Heart right ventricle (tissue), 16 donors: ENCODE measurements around the gene CAMK1D. TPM values are rescaled to one million over a fixed set of nuclear protein-coding genes. Genes with fewer than 3 reads are reported as not detected.
A peak's percentile ranks its signal among the peaks of the same experiment; 100 is the strongest.

Source experiments
- ATAC-seq, 8 donors: fragments of 200-7000 bp; cut with Tn5 transposase; one replicate each; pipeline ENCODE4 v1.9.1; 2020; ENCODE audit warnings: mild to moderate bottlenecking in 8 of 8, moderate library complexity in 8 of 8, moderate number of reproducible peaks in 1 of 8
- DNase-seq, 2 donors: peaks; one replicate each; pipeline ENCODE4 v3.0.0-alpha.2; 2020
- H3K27ac ChIP-seq, 10 donors: fragments of 200-600 bp; sonication (generic) in 2 of 10; one replicate each; pipeline versions ENCODE4 v1.5.0 to v1.8.0; 2020 to 2022; ENCODE audit warnings: mild to moderate bottlenecking in 3 of 10
- H3K27me3 ChIP-seq, 7 donors: fragments of 200-600 bp; one replicate each; pipeline ENCODE4 v1.8.0; 2021 to 2022; ENCODE audit warnings: mild to moderate bottlenecking in 2 of 7
- H3K36me3 ChIP-seq, 9 donors: fragments of 200-600 bp; sonication (generic) in 1 of 9; one replicate each; pipeline versions ENCODE4 v1.5.0 to v1.8.0; 2020 to 2022; ENCODE audit warnings: mild to moderate bottlenecking in 2 of 9
- H3K4me1 ChIP-seq, 9 donors: fragments of 200-600 bp; sonication (generic) in 1 of 9; one replicate each; pipeline versions ENCODE4 v1.5.0 to v1.8.0; 2020 to 2022; ENCODE audit warnings: mild to moderate bottlenecking in 4 of 9
- H3K4me3 ChIP-seq, 10 donors: fragments of 200-600 bp; sonication (generic) in 2 of 10; one replicate each; pipeline versions ENCODE4 v1.5.0 to v1.8.0; 2020 to 2022; ENCODE audit warnings: mild to moderate bottlenecking in 7 of 10, moderate library complexity in 2 of 10
- H3K9me3 ChIP-seq, 11 donors: fragments of 200-600 bp in 10 of 11; sonication (generic) in 2 of 11; one replicate each; pipeline versions ENCODE4 v1.5.0 to v1.8.0; 2013 to 2022; ENCODE audit warnings: mild to moderate bottlenecking in 2 of 11, control low read depth in 1 of 11, moderate library complexity in 1 of 11
- WGBS, 2 donors: extraction: QIAGEN DNeasy Blood & Tissue Kit; methylation state at CpG; one replicate each; pipeline ENCODE4 v1.1.7; 2013; ENCODE audit warnings: inconsistent platforms in 1 of 2; 5-methylcytosine and 5-hydroxymethylcytosine counted together
- intact Hi-C, 10 donors: fragments of 100-400 bp; cut with DNase I; formaldehyde crosslinking; loops; one replicate each; pipeline versions ENCODE4 v1.11.1 to v1.14.2; 2022
- polyA plus RNA-seq, 2 donors: library from polyadenylated mRNA; stranded (reverse); fragments of 200-250 nt; gene quantifications; one replicate each; pipeline ENCODE4 v1.2.3, GENCODE V29; 2013
- total RNA-seq, 10 donors: library from RNA; stranded (reverse); fragmentation: NEBNext Ultra II Directional in 3 of 10; extraction: Animal tissue kit (Norgen Biotek cat#: 25700) in 3 of 10; gene quantifications; one replicate each; pipeline versions ENCODE4 v1.2.1 to v1.2.4, GENCODE V29; 2021 to 2023
- TF ChIP-seq, protein P1 (sequence below), 9 donors: fragments of 200-600 bp; sonication (generic) in 2 of 9; IDR thresholded peaks; one replicate each; pipeline versions ENCODE4 v1.5.0 to v1.8.0; 2021 to 2022; ENCODE audit warnings: antibody characterized with exemption in 9 of 9, mild to moderate bottlenecking in 5 of 9, moderate library complexity in 1 of 9
- donor health status: Arrhythmogenic right ventricular cardiomyopathy.
- donor health status: ischemic (EF 13 %, LVEDD 7.1; RV severe dilation, severe dysfunction).
- donor health status: healthy with polysubstance abuse.
- donor health status: DM: no; HTN: yes; CAD: no.
- donor health status: DM: no; HTN: no; CAD: no.
- donor health status: ischemic (EF 25% LVEDD 6.9; RV normal size, moderate dysfunction).
- donor health status: ischemic (EF 25% LVEDD 5.7; RV mildly dilated, moderate dysfunction).
- donor health status: healthy.
- donor health status: DM: yes; HTN: yes; CAD: no.
- donor health status: Ischemic cardiomyopathy.
- donor health status: ischemic (EF 35%, LVEDD 5.7; RV mildly dilated, moderate dysfunction).
- donor health status: nonischemic (EF 11% LVEDD 7.7; RV severe dilation, severe dysfunction).
- donor health status: DM: yes; HTN: yes; CAD: no.
- donor health status: PGD.
- donor health status: ischemic (EF 29% LVEDD 5.4; RV normal size, mild dysfunction).
- donor health status: nonischemic (EF 23%, LVEDD 6.1; RV moderate dilation, normal function).

The CAMK1D gene
- total and polyA plus RNA-seq, 12 donors = 1.3 to 17.7 (median 2.6) TPM

DNA sequence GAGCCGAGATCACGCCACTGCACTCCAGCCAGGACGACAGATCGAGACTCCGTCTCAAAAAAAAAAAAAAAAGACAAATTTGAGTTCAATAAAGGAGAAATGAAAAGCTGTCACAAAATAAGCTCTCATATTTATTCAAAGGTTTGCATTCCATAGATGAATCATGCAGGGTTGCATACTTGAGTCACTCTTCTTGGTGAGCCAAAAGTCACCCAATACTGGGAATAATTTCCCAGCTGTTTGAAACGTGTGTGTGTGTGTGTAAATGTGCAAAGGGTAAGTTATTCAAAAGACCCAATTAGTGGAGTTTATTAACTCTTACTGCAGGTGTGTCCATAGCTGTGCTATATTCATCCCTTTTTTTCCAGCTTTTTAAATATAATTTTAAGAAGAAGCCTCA, 354.5 kb downstream of the CAMK1D start:
- no peak for DNase-seq
- Histone ChIP-seq H3K27me3 (no peaks in the 10 kb centered on the region), H3K4me1 (peaks cover 12 to 56% (median 26%) of the 10 kb centered on the region in 9 donors), H3K4me3 (no peak overlapping the region), H3K27ac (peak overlapping the region in 1 of 10 donors; percentile 37), H3K9me3 (peaks cover 0 to 9% (median 0%) of the 10 kb centered on the region in 11 donors), H3K36me3 (no peaks in the 10 kb centered on the region)
- no peak for ATAC-seq
- intact Hi-C loops = loop anchor here in 3 of 10 donors (10.0 kb wide), 3 partner anchors 349 to 371 kb away; partner anchors contain the start of gene CAMK1D (in 1 of the 3)
- TF ChIP-seq, protein P1, sequence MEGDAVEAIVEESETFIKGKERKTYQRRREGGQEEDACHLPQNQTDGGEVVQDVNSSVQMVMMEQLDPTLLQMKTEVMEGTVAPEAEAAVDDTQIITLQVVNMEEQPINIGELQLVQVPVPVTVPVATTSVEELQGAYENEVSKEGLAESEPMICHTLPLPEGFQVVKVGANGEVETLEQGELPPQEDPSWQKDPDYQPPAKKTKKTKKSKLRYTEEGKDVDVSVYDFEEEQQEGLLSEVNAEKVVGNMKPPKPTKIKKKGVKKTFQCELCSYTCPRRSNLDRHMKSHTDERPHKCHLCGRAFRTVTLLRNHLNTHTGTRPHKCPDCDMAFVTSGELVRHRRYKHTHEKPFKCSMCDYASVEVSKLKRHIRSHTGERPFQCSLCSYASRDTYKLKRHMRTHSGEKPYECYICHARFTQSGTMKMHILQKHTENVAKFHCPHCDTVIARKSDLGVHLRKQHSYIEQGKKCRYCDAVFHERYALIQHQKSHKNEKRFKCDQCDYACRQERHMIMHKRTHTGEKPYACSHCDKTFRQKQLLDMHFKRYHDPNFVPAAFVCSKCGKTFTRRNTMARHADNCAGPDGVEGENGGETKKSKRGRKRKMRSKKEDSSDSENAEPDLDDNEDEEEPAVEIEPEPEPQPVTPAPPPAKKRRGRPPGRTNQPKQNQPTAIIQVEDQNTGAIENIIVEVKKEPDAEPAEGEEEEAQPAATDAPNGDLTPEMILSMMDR (IDR thresholded peaks at IDR 0.05) = no peak
- 63 to 85% methylated on average over 6 of the region's 6 CpGs for WGBS, 2 donors

DNA sequence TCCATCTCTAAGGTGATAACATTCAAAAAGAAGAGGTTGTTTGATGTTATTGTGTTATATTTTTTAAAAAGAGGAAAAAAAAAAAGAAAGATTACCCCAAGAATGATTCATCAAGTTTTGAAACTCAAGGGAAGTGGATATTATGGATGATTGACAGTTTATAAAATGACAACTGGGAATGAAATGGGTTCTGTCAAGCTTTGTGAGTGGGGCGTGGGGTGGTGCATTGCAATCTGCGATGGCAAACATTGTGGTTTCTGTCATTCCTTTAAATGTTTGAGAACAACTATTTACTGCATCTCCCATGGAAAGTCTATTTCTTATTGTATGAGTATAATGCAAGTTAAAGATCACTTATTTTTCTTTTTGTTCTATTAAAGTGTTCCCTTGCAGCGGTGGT, 355.1 kb downstream of the CAMK1D start:
- TF ChIP-seq, protein P1 (IDR thresholded peaks at IDR 0.05) = no peak
- DNase-seq (no peak), ATAC-seq (no peak)
- no peaks in the 10 kb centered on the region for H3K36me3 ChIP-seq
- H3K9me3 ChIP-seq = peaks cover 0 to 9% (median 0%) of the 10 kb centered on the region in 11 donors
- intact Hi-C loops = loop anchor here in 3 of 10 donors (10.0 kb wide), 3 partner anchors 350 to 370 kb away; partner anchors contain the start of gene CAMK1D (in 1 of the 3)
- H3K27ac ChIP-seq = peak overlapping the region in 1 of 10 donors; percentile 1
- H3K4me3 ChIP-seq = no peak overlapping the region
- WGBS, 2 donors = 96 to 97% methylated on average over 3 of the region's 3 CpGs
- H3K27me3 ChIP-seq = no peaks in the 10 kb centered on the region
- H3K4me1 ChIP-seq = peaks cover 12 to 55% (median 31%) of the 10 kb centered on the region in 9 donors

DNA sequence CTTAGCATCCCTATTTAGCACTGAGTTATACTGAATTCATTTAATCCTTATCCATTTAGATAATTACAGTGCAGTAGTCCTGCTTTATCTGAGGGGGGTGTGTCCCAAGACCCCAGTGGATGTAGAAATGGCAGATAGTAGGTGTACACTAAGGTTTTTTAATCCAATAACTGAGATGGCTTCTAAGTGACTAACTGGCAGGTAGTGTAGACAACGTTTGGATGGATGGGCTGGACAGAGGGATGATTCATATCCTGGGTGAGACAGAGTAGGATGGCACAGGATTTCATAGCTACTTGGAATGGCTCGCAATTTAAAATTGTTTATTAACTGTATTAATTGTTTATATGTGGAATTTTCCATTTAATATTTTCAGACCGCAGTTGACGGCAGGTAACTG, 356.6 kb downstream of the CAMK1D start:
- DNase-seq (no peak), ATAC-seq (no peak)
- Histone ChIP-seq H3K36me3 (no peaks in the 10 kb centered on the region), H3K27ac (peak overlapping the region in 2 of 10 donors; percentile 48 to 72), H3K4me3 (no peak overlapping the region), H3K27me3 (no peaks in the 10 kb centered on the region), H3K9me3 (no peaks in the 10 kb centered on the region), H3K4me1 (peaks cover 12 to 57% (median 34%) of the 10 kb centered on the region in 9 donors)
- intact Hi-C loops = loop anchor here in 4 of 10 donors (5.0 to 10.0 kb wide), 5 partner anchors 44 to 494 kb away; partner anchors contain the start of gene CAMK1D (in 1 of the 4)
- TF ChIP-seq, protein P1 (IDR thresholded peaks at IDR 0.05) = no peak
- 88 to 93% methylated on average over 4 of the region's 4 CpGs for WGBS, 2 donors

DNA sequence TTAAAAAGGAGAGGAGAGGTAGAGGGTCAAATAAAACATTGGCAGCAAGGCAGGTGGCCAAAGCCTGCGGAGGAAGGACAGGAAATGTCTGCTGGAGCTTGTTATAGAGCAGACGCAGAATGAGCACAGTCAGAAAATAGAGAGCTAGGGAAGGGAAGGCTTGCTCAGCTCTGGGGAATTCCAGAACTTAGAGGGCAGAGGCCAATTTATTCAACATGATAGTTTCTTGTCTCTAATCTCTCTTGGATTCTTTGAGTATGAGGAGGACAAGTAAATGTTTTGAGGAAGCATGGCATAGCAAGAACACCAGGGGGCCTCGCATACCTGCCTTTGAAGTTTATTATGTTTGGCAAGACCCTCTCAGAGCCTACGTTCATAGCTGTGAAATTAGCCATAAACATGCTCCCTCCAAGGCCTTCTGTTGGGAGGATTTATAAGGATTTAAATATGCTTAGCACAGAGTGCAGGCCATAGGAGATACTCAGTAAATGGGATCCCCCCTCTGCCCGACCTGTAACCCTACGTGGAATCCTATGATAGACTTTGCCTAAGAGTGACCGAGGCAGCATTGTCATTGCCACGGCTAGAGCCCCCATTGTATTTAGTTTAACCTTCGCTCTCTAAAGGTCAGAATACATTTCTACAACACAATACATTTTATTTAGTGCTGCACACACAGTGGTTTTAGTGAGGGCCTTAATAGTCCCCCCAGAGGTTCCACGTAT, 358.3 kb downstream of the CAMK1D start:
- no peak overlapping the region for H3K4me3 ChIP-seq

More for the DNA sequence above, 358.3 kb downstream of the CAMK1D start:
- H3K27me3 ChIP-seq = no peaks in the 10 kb centered on the region
- H3K4me1 ChIP-seq = peaks cover 12 to 63% (median 35%) of the 10 kb centered on the region in 9 donors
- WGBS, 2 donors = 52 to 54% methylated on average over 10 of the region's 10 CpGs
- H3K9me3 ChIP-seq = no peaks in the 10 kb centered on the region
- H3K27ac ChIP-seq = peak overlapping the region; percentile 9 to 79 (median 62)
- intact Hi-C loops = loop anchor here in 4 of 10 donors (5.0 to 10.0 kb wide), 5 partner anchors 45 to 495 kb away; partner anchors contain the start of gene CAMK1D (in 1 of the 4)
- no peaks in the 10 kb centered on the region for H3K36me3 ChIP-seq
- DNase-seq (peak in 1 of 2 donors; percentile 58), ATAC-seq (peak; percentile 59 to 91 (median 84))
- TF ChIP-seq, protein P1 (IDR thresholded peaks at IDR 0.05) = peak in 8 of 9 donors; percentile 25 to 62 (median 50)
